ENCODE measurements around the gene KRTAP3-1.
"Not testable (repeated sequence)": the region's sequence is repeated elsewhere in the genome, so short reads cannot be mapped to it uniquely, and the experiment has no call there.

KRTAP3-1 gene

DNA sequence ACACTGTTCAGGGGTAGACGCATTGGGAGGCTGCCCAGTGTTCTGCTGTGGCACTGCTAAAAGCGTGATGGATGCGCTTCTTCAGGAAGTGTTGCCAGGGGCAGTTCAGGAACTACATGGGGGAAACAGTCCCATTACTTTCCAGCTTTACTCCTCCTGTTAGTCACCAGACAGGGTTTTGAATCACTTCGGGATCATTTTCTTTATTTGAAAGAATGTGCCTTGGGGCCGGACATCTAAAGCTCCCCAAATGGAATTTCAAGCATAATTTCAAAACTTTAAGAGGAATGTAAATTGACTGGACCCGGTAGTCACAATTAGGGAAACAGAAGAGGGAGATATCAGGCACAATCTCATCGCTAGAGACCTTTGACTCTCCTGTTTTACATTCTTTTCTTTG is 39.5 kb upstream of the KRTAP3-1 start:
- POLR2A ChIA-PET: no interaction called here
- Histone ChIP-seq H3K4me3 (ENCODE audit: control insufficient read depth in 1 of 7, extremely low read depth in 1 of 7, insufficient read depth in 4 of 7, low read depth in 2 of 7, low read length in 6 of 7) (no peak overlapping the region), H3K36me3 (ENCODE audit: control insufficient read depth in 4 of 4, insufficient read depth in 4 of 4, low read length in 3 of 4) (no peaks in the 10 kb centered on the region), H3K27me3 (replicated peaks in 2 of 5; ENCODE audit: control insufficient read depth in 4 of 5, insufficient read depth in 5 of 5, low read length in 4 of 5) (peaks cover 0 to 25% (median 3%) of the 10 kb centered on the region in 5 experiments), H3K4me1 (ENCODE audit: control extremely low read depth in 1 of 4, control insufficient read depth in 4 of 4, insufficient read depth in 4 of 4, low read length in 3 of 4) (no peaks in the 10 kb centered on the region), H3K27ac (ENCODE audit: insufficient read depth in 1 of 2, low read depth in 1 of 2, low read length in 2 of 2, poor library complexity in 1 of 2, severe bottlenecking in 2 of 2) (no peak overlapping the region), H3K9me3 (ENCODE audit: control extremely low read depth in 1 of 5, control insufficient read depth in 4 of 5, insufficient read depth in 2 of 5, low read depth in 1 of 5, low read length in 4 of 5) (peaks cover 0 to 3% (median under 1%) of the 10 kb centered on the region in 5 experiments)
- WGBS (ENCODE audit: insufficient coverage): 84% methylated on average over 5 of the region's 7 CpGs
- CTCF ChIA-PET: no interaction called here
- DNase-seq: no peak

DNA sequence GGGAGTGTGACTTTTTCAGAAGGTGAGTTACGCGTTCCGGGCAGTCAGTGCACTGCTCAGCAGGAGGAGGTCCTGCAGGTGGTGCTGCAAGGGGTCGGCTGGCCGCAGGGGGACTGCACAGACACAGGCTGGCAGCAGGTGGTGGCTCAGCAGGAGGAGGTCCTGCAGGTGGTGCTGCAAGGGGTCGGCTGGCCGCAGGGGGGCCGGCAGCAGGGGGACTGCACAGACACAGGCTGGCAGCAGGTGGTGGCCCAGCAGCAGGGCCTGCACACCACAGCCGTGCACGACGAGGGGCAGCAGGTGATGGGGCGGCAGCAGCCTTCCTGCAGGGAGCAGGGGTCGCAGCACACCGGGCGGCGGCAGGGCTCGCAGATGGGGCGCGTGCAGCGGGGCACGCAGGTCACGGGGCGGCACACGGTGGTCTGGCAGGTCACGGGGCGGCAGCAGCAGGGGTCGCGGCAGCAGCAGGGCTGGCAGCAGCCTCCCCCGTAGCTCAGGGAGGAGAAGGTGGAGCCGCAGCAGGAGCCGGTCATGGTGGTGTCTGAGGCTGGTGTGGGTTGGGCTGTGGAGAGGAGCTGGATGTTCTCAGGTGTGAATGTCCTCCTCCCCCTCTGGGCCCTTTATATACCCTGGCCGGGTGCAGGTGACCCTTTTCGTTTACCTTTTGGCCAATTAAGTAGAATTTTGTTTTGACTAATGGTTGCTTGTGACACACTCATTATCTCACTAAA is 38.0 kb upstream of the KRTAP3-1 start, which contains the start of gene KRTAP2-1:
KRTAP2-1 (minus strand) TSS at position 582 of the 731 bp plus-strand sequence; CDS start at position 533, 49 bp downstream.
- CTCF ChIA-PET; H3K36me3 ChIP-seq (ENCODE audit: control insufficient read depth in 4 of 4, insufficient read depth in 4 of 4, low read length in 3 of 4); H3K27ac ChIP-seq (ENCODE audit: insufficient read depth in 1 of 2, low read depth in 1 of 2, low read length in 2 of 2, poor library complexity in 1 of 2, severe bottlenecking in 2 of 2); DNase-seq; H3K4me1 ChIP-seq (ENCODE audit: control extremely low read depth in 1 of 4, control insufficient read depth in 4 of 4, insufficient read depth in 4 of 4, low read length in 3 of 4); POLR2A ChIA-PET; H3K9me3 ChIP-seq (ENCODE audit: control extremely low read depth in 1 of 5, control insufficient read depth in 4 of 5, insufficient read depth in 2 of 5, low read depth in 1 of 5, low read length in 4 of 5); H3K4me3 ChIP-seq (ENCODE audit: control insufficient read depth in 1 of 7, extremely low read depth in 1 of 7, insufficient read depth in 4 of 7, low read depth in 2 of 7, low read length in 6 of 7): not testable (repeated sequence)
- WGBS (ENCODE audit: insufficient coverage): 80% methylated on average over 3 of the region's 33 CpGs
- peaks cover 0 to 25% (median 3%) of the 10 kb centered on the region in 5 experiments for H3K27me3 ChIP-seq (replicated peaks in 2 of 5; ENCODE audit: control insufficient read depth in 4 of 5, insufficient read depth in 5 of 5, low read length in 4 of 5)

DNA sequence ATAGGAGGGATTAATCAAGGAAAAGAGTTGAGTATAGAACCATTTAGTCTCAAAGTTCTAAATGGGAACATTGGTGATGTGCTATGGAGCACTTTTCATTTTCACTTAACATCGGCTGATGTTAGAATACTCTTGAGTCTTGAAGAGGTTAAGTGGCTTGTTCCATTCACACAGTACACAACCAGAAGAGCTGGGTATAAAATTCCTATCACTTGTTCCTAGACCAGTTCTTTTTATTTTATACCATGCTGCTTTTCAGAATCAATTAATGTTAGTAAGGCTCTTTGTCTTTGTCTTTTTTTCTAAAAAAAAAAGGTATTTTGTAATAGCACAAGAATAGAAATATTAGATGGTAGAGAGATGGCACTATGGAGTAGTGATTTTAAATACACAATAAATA is 34.0 kb upstream of the KRTAP3-1 start:
- WGBS (ENCODE audit: insufficient coverage): no CpG with 5 or more reads among the region's 1 CpG
- H3K4me3 ChIP-seq (ENCODE audit: control insufficient read depth in 1 of 7, extremely low read depth in 1 of 7, insufficient read depth in 4 of 7, low read depth in 2 of 7, low read length in 6 of 7): no peak overlapping the region
- H3K4me1 ChIP-seq (ENCODE audit: control extremely low read depth in 1 of 4, control insufficient read depth in 4 of 4, insufficient read depth in 4 of 4, low read length in 3 of 4): no peaks in the 10 kb centered on the region
- ChIA-PET POLR2A (no interaction called here), CTCF (no interaction called here)
- no peaks in the 10 kb centered on the region for H3K36me3 ChIP-seq (ENCODE audit: control insufficient read depth in 4 of 4, insufficient read depth in 4 of 4, low read length in 3 of 4)
- DNase-seq: no peak
- no peak overlapping the region for H3K27ac ChIP-seq (ENCODE audit: insufficient read depth in 1 of 2, low read depth in 1 of 2, low read length in 2 of 2, poor library complexity in 1 of 2, severe bottlenecking in 2 of 2)
- H3K9me3 ChIP-seq (ENCODE audit: control extremely low read depth in 1 of 5, control insufficient read depth in 4 of 5, insufficient read depth in 2 of 5, low read depth in 1 of 5, low read length in 4 of 5): peaks cover 0 to 3% (median 0%) of the 10 kb centered on the region in 5 experiments
- peaks cover 0 to 16% (median 0%) of the 10 kb centered on the region in 5 experiments for H3K27me3 ChIP-seq (replicated peaks in 2 of 5; ENCODE audit: control insufficient read depth in 4 of 5, insufficient read depth in 5 of 5, low read length in 4 of 5)

- CTCF ChIA-PET; DNase-seq; H3K36me3 ChIP-seq (ENCODE audit: control insufficient read depth in 4 of 4, insufficient read depth in 4 of 4, low read length in 3 of 4); H3K27ac ChIP-seq (ENCODE audit: insufficient read depth in 1 of 2, low read depth in 1 of 2, low read length in 2 of 2, poor library complexity in 1 of 2, severe bottlenecking in 2 of 2); H3K4me3 ChIP-seq (ENCODE audit: control insufficient read depth in 1 of 7, extremely low read depth in 1 of 7, insufficient read depth in 4 of 7, low read depth in 2 of 7, low read length in 6 of 7); H3K27me3 ChIP-seq (replicated peaks in 2 of 5; ENCODE audit: control insufficient read depth in 4 of 5, insufficient read depth in 5 of 5, low read length in 4 of 5); H3K9me3 ChIP-seq (ENCODE audit: control extremely low read depth in 1 of 5, control insufficient read depth in 4 of 5, insufficient read depth in 2 of 5, low read depth in 1 of 5, low read length in 4 of 5); POLR2A ChIA-PET; H3K4me1 ChIP-seq (ENCODE audit: control extremely low read depth in 1 of 4, control insufficient read depth in 4 of 4, insufficient read depth in 4 of 4, low read length in 3 of 4): not testable (repeated sequence)
- WGBS (ENCODE audit: insufficient coverage): 92% methylated on average over 10 of the region's 14 CpGs
Measured at GRCh38 chr17:41040783-41041571, 32.0 kb upstream of the KRTAP3-1 start, which contains the start of gene KRTAP1-1. TSS of gene KRTAP1-1 (minus strand) at chr17:41041450. CDS start at chr17:41041397, 53 bp downstream.

GRCh38 chr17:41037853-41038350 is 29.0 kb upstream of the KRTAP3-1 start:
- ChIA-PET CTCF (interaction anchor here (0.7 kb wide), 1 partner anchor 30 kb away, joined by 3 read pairs; no protein-coding TSS in a partner anchor), POLR2A (no interaction called here)
- H3K9me3 ChIP-seq (ENCODE audit: control extremely low read depth in 1 of 5, control insufficient read depth in 4 of 5, insufficient read depth in 2 of 5, low read depth in 1 of 5, low read length in 4 of 5): no peaks in the 10 kb centered on the region
- H3K4me1 ChIP-seq (ENCODE audit: control extremely low read depth in 1 of 4, control insufficient read depth in 4 of 4, insufficient read depth in 4 of 4, low read length in 3 of 4): no peaks in the 10 kb centered on the region
- no peak overlapping the region for H3K27ac ChIP-seq (ENCODE audit: insufficient read depth in 1 of 2, low read depth in 1 of 2, low read length in 2 of 2, poor library complexity in 1 of 2, severe bottlenecking in 2 of 2)
- H3K27me3 ChIP-seq (replicated peaks in 2 of 5; ENCODE audit: control insufficient read depth in 4 of 5, insufficient read depth in 5 of 5, low read length in 4 of 5): peaks cover 0 to 3% (median 2%) of the 10 kb centered on the region in 5 experiments
- WGBS (ENCODE audit: insufficient coverage): no CpG with 5 or more reads among the region's 2 CpGs
- DNase-seq: no peak
- H3K36me3 ChIP-seq (ENCODE audit: control insufficient read depth in 4 of 4, insufficient read depth in 4 of 4, low read length in 3 of 4): no peaks in the 10 kb centered on the region
- no peak overlapping the region for H3K4me3 ChIP-seq (ENCODE audit: control insufficient read depth in 1 of 7, extremely low read depth in 1 of 7, insufficient read depth in 4 of 7, low read depth in 2 of 7, low read length in 6 of 7)

DNA sequence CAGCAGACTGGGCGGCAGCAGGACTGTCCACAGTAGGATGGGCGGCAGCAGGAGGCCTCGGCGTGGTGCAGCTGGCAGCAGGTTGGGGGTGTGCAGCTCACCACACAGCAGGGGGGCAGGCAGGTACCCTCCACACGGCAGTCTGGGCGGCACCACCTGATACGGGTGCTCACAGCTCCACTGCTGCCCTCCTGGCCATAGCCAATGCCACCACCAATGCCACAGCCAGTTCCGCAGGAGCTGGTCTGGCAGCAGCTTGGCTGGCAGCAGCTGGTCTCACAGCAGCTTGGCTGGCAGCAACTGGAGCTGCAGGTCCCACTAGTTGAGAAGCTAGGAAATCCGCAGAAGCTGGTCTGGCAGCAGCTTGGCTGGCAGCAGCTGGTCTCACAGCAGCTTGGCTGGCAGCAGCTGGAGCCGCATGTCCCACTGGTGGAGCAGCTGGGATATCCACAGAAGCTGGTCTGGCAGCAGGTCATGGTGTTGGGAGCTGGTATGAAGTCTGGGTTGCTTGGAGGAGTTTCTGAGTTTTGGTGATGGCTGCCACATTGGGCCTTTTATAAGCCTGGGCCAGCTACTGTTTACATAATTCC is 25.5 kb upstream of the KRTAP3-1 start, which contains the start of gene KRTAP1-3:
KRTAP1-3 (minus strand) TSS at position 529 of the 590 bp plus-strand sequence; CDS start at position 476, 53 bp downstream.
- CTCF ChIA-PET: interaction anchor here (0.7 kb wide), 1 partner anchor 1685 kb away, joined by 3 read pairs; no protein-coding TSS in a partner anchor
- H3K4me1 ChIP-seq (ENCODE audit: control extremely low read depth in 1 of 4, control insufficient read depth in 4 of 4, insufficient read depth in 4 of 4, low read length in 3 of 4); H3K9me3 ChIP-seq (ENCODE audit: control extremely low read depth in 1 of 5, control insufficient read depth in 4 of 5, insufficient read depth in 2 of 5, low read depth in 1 of 5, low read length in 4 of 5); H3K4me3 ChIP-seq (ENCODE audit: control insufficient read depth in 1 of 7, extremely low read depth in 1 of 7, insufficient read depth in 4 of 7, low read depth in 2 of 7, low read length in 6 of 7); H3K36me3 ChIP-seq (ENCODE audit: control insufficient read depth in 4 of 4, insufficient read depth in 4 of 4, low read length in 3 of 4); H3K27me3 ChIP-seq (replicated peaks in 2 of 5; ENCODE audit: control insufficient read depth in 4 of 5, insufficient read depth in 5 of 5, low read length in 4 of 5); DNase-seq; H3K27ac ChIP-seq (ENCODE audit: insufficient read depth in 1 of 2, low read depth in 1 of 2, low read length in 2 of 2, poor library complexity in 1 of 2, severe bottlenecking in 2 of 2); POLR2A ChIA-PET: not testable (repeated sequence)
- 97% methylated on average over 4 of the region's 10 CpGs for WGBS (ENCODE audit: insufficient coverage)
